Upper lobe of right lung (tissue), 1 donor: ENCODE data around the gene SYNPO2. TPM values are rescaled to one million over a fixed set of nuclear protein-coding genes. Genes with fewer than 3 reads are reported as not detected.

Source experiments
- ATAC-seq: fragments of 200-7000 bp; cut with Tn5 transposase; one replicate; pipeline ENCODE4 v1.9.1; 2020; ENCODE audit warnings: mild to moderate bottlenecking, moderate library complexity
- DNase-seq: peaks from one replicate; pipeline ENCODE4 v3.0.0-alpha.2; 2020
- H3K27ac ChIP-seq: fragments of 200-600 bp; one replicate; pipeline ENCODE4 v1.8.0; 2022
- H3K27me3 ChIP-seq: fragments of 200-600 bp; one replicate; pipeline ENCODE4 v1.8.0; 2022; ENCODE audit warnings: mild to moderate bottlenecking
- H3K36me3 ChIP-seq: fragments of 200-600 bp; one replicate; pipeline ENCODE4 v1.8.0; 2022
- H3K4me1 ChIP-seq: fragments of 200-600 bp; one replicate; pipeline ENCODE4 v1.8.0; 2022
- H3K4me3 ChIP-seq: fragments of 200-600 bp; one replicate; pipeline ENCODE4 v1.8.0; 2022; ENCODE audit warnings: mild to moderate bottlenecking
- H3K9me3 ChIP-seq: fragments of 200-600 bp; one replicate; pipeline ENCODE4 v1.8.0; 2022
- CTCF ChIP-seq: fragments of 200-600 bp; IDR thresholded peaks from one replicate; pipeline ENCODE4 v1.8.0; 2022; ENCODE audit warnings: antibody characterized with exemption
- intact Hi-C: fragments of 100-400 bp; cut with DNase I; formaldehyde crosslinking; loops from one replicate; pipeline ENCODE4 v1.11.0; 2022
- total RNA-seq: library from RNA; stranded (reverse); fragmentation: NEBNext Ultra II Directional; extraction: Animal tissue kit (Norgen Biotek cat#: 25700); gene quantifications from one replicate; pipeline ENCODE4 v1.2.1, GENCODE V29; 2021
- donor health status: DM: no; HTN: yes; CAD: no; lungs with severe emphysema.

Gene SYNPO2
- total RNA-seq, 1 donor from 2014 or later = 38.9 TPM

GRCh38 chr4:118898684-118899138 is 10.1 kb downstream of the SYNPO2 start:
- no peak for ATAC-seq
- H3K27ac ChIP-seq = no peak overlapping the region
- no peaks in the 10 kb centered on the region for H3K9me3 ChIP-seq
- no peak for TF ChIP-seq CTCF
- no peak overlapping the region for H3K4me3 ChIP-seq
- no peaks in the 10 kb centered on the region for H3K36me3 ChIP-seq
- no peaks in the 10 kb centered on the region for H3K27me3 ChIP-seq
- intact Hi-C loops = no loop called here
- no peaks in the 10 kb centered on the region for H3K4me1 ChIP-seq
- DNase-seq = no peak

- ATAC-seq (no peak), DNase-seq (no peak)
- intact Hi-C loops = no loop called here
- H3K36me3 ChIP-seq = no peaks in the 10 kb centered on the region
- no peak for TF ChIP-seq CTCF
- no peak overlapping the region for H3K4me3 ChIP-seq
- no peak overlapping the region for H3K27ac ChIP-seq
- no peaks in the 10 kb centered on the region for H3K9me3 ChIP-seq
- no peaks in the 10 kb centered on the region for H3K27me3 ChIP-seq
- no peaks in the 10 kb centered on the region for H3K4me1 ChIP-seq
These were observed 15.8 kb downstream of the SYNPO2 start for GRCh38 chr4:118904418-118904817.

- Histone ChIP-seq H3K36me3 (no peaks in the 10 kb centered on the region), H3K27me3 (no peaks in the 10 kb centered on the region), H3K4me3 (no peak overlapping the region), H3K4me1 (no peaks in the 10 kb centered on the region), H3K9me3 (no peaks in the 10 kb centered on the region), H3K27ac (no peak overlapping the region)
- TF ChIP-seq CTCF = no peak
- intact Hi-C loops = no loop called here
- DNase-seq (no peak), ATAC-seq (peak; percentile 61)
These were observed 16.3 kb downstream of the SYNPO2 start for GRCh38 chr4:118904935-118905334.

GRCh38 chr4:118905566-118905965 is 16.9 kb downstream of the SYNPO2 start:
- Histone ChIP-seq H3K36me3 (no peaks in the 10 kb centered on the region), H3K9me3 (no peaks in the 10 kb centered on the region), H3K4me1 (no peaks in the 10 kb centered on the region), H3K4me3 (no peak overlapping the region), H3K27me3 (no peaks in the 10 kb centered on the region), H3K27ac (no peak overlapping the region)
- intact Hi-C loops = no loop called here
- TF ChIP-seq CTCF = no peak
- no peak for ATAC-seq
- no peak for DNase-seq

GRCh38 chr4:118909173-118909956 is 20.7 kb downstream of the SYNPO2 start:
- no peak for TF ChIP-seq CTCF
- Histone ChIP-seq H3K27me3 (no peaks in the 10 kb centered on the region), H3K27ac (no peak overlapping the region), H3K4me3 (no peak overlapping the region), H3K4me1 (no peaks in the 10 kb centered on the region), H3K9me3 (no peaks in the 10 kb centered on the region), H3K36me3 (no peaks in the 10 kb centered on the region)
- DNase-seq (no peak), ATAC-seq (no peak)
- intact Hi-C loops = no loop called here
